Tibial nerve (tissue), 4 donors: ENCODE data around the gene HES3. TPM values are rescaled to one million over a fixed set of nuclear protein-coding genes. Genes with fewer than 3 reads are reported as not detected.

Experiments used
- DNase-seq, 2 donors: peaks; one replicate each; pipeline ENCODE4 v3.0.0-alpha.2; 2019; ENCODE audit warnings: low spot score in 2 of 2
- H3K27ac ChIP-seq, 4 donors: fragments of 200-600 bp; sonication (generic) in 3 of 4; one replicate each; pipeline ENCODE4 v1.5.1; 2017 to 2019; ENCODE audit warnings: mild to moderate bottlenecking in 1 of 4
- H3K27me3 ChIP-seq, 2 donors: fragments of 200-600 bp; sonication (generic) in 1 of 2; one replicate each; pipeline versions ENCODE4 v1.5.1 to v1.6.0; 2017 to 2019
- H3K36me3 ChIP-seq, 3 donors: fragments of 200-600 bp; sonication (generic); one replicate each; pipeline ENCODE4 v1.5.1; 2018 to 2019
- H3K4me1 ChIP-seq, 4 donors: fragments of 200-600 bp; sonication (generic) in 3 of 4; one replicate each; pipeline ENCODE4 v1.5.1; 2017 to 2019
- H3K4me3 ChIP-seq, 4 donors: fragments of 200-600 bp; sonication (generic) in 3 of 4; one replicate each; pipeline ENCODE4 v1.5.1; 2017 to 2019; ENCODE audit warnings: mild to moderate bottlenecking in 1 of 4, moderate library complexity in 1 of 4
- H3K9me3 ChIP-seq, 4 donors: fragments of 200-600 bp; sonication (generic) in 3 of 4; one replicate each; pipeline ENCODE4 v1.5.1; 2017 to 2019
- CTCF ChIP-seq, 5 experiments: fragments of 200-600 bp in 3 of 5; fragments of 450-650 bp in 2 of 5; sonication (generic) in 3 of 5; IDR thresholded peaks; one replicate each; pipeline ENCODE4 v1.5.1; 2016 to 2019; ENCODE audit warnings: antibody characterized with exemption in 5 of 5, mild to moderate bottlenecking in 3 of 5, moderate library complexity in 2 of 5
- EP300 ChIP-seq, 2 donors: sonication (generic); formaldehyde crosslinking; IDR thresholded peaks; one replicate each; pipeline ENCODE4 v1.6.1; 2017; ENCODE audit warnings: antibody characterized with exemption in 2 of 2, mild to moderate bottlenecking in 1 of 2
- POLR2A ChIP-seq, 2 donors: fragments of 450-650 bp; IDR thresholded peaks; one replicate each; pipeline ENCODE4 v1.6.1; 2017; ENCODE audit warnings: antibody characterized with exemption in 2 of 2, mild to moderate bottlenecking in 2 of 2, moderate library complexity in 2 of 2
- WGBS, 2 donors: methylation state at CpG; one replicate each; pipeline ENCODE4 v1.1.5; 2018; 5-methylcytosine and 5-hydroxymethylcytosine counted together
- total RNA-seq, 4 donors: library from RNA; depleted of rRNA; stranded (reverse); fragments of >200 nt; gene quantifications; one replicate each; pipeline ENCODE4 v1.1.0, GENCODE V29; 2016

The HES3 gene
- total RNA-seq, 4 donors from 2014 or later: not detected

- Histone ChIP-seq H3K36me3 (peaks cover 0 to 33% (median 0%) of the 10 kb centered on the region in 3 donors), H3K27me3 (peaks cover 0 to 21% of the 10 kb centered on the region in 2 donors), H3K4me1 (peaks cover 0 to 15% (median 5%) of the 10 kb centered on the region in 4 donors), H3K27ac (no peak overlapping the region), H3K9me3 (no peaks in the 10 kb centered on the region), H3K4me3 (no peak overlapping the region)
- 94 to 95% methylated on average over 9 of the region's 9 CpGs for WGBS, 2 donors
- DNase-seq: no peak
- TF ChIP-seq EP300 (IDR thresholded peaks at IDR 0.05) (no peak), POLR2A (IDR thresholded peaks at IDR 0.05) (no peak), CTCF (IDR thresholded peaks at IDR 0.05) (no peak)
Observed at GRCh38 chr1:6253380-6253779, 9.4 kb downstream of the HES3 start.

GRCh38 chr1:6254691-6255090 is 10.7 kb downstream of the HES3 start:
- Histone ChIP-seq H3K4me1 (peaks cover 0 to 13% (median 5%) of the 10 kb centered on the region in 4 donors), H3K36me3 (peaks cover 0 to 33% (median 0%) of the 10 kb centered on the region in 3 donors), H3K9me3 (no peaks in the 10 kb centered on the region), H3K4me3 (no peak overlapping the region), H3K27ac (no peak overlapping the region), H3K27me3 (peaks cover 0 to 20% of the 10 kb centered on the region in 2 donors)
- no peak for DNase-seq
- no peak for TF ChIP-seq EP300 (IDR thresholded peaks at IDR 0.05)
- TF ChIP-seq CTCF (IDR thresholded peaks at IDR 0.05): no peak
- TF ChIP-seq POLR2A (IDR thresholded peaks at IDR 0.05): no peak
- 89% methylated on average over 16 of the region's 16 CpGs for WGBS, 2 donors

GRCh38 chr1:6256645-6257044 is 12.7 kb downstream of the HES3 start:
- TF ChIP-seq POLR2A (IDR thresholded peaks at IDR 0.05): no peak
- no peak for TF ChIP-seq CTCF (IDR thresholded peaks at IDR 0.05)
- no peak for TF ChIP-seq EP300 (IDR thresholded peaks at IDR 0.05)
- H3K9me3 ChIP-seq: no peaks in the 10 kb centered on the region
- H3K27ac ChIP-seq: no peak overlapping the region
- 78% methylated on average over 13 of the region's 13 CpGs for WGBS, 2 donors
- DNase-seq: no peak
- H3K27me3 ChIP-seq: peaks cover 0 to 22% of the 10 kb centered on the region in 2 donors
- peaks cover 0 to 24% (median 16%) of the 10 kb centered on the region in 4 donors for H3K4me1 ChIP-seq
- H3K36me3 ChIP-seq: peaks cover 0 to 29% (median 0%) of the 10 kb centered on the region in 3 donors
- no peak overlapping the region for H3K4me3 ChIP-seq

- 75 to 89% methylated on average over 4 to 8 of the region's 8 CpGs for WGBS, 2 donors
- Histone ChIP-seq H3K4me3 (no peak overlapping the region), H3K36me3 (peaks cover 0 to 23% (median 0%) of the 10 kb centered on the region in 3 donors), H3K27ac (peak overlapping the region in 1 of 4 donors; percentile 32), H3K27me3 (peaks cover 0 to 24% of the 10 kb centered on the region in 2 donors), H3K9me3 (no peaks in the 10 kb centered on the region), H3K4me1 (peaks cover 0 to 34% (median 19%) of the 10 kb centered on the region in 4 donors)
- TF ChIP-seq EP300 (IDR thresholded peaks at IDR 0.05) (no peak), POLR2A (IDR thresholded peaks at IDR 0.05) (no peak), CTCF (IDR thresholded peaks at IDR 0.05) (no peak)
- DNase-seq: no peak
Observed at GRCh38 chr1:6257541-6258069, 13.6 kb downstream of the HES3 start.

GRCh38 chr1:6258675-6259074 is 14.7 kb downstream of the HES3 start:
- Histone ChIP-seq H3K9me3 (no peaks in the 10 kb centered on the region), H3K27me3 (peaks cover 0 to 24% of the 10 kb centered on the region in 2 donors), H3K27ac (peak overlapping the region in 1 of 4 donors; percentile 94), H3K4me1 (peaks cover 0 to 45% (median 19%) of the 10 kb centered on the region in 4 donors), H3K4me3 (no peak overlapping the region), H3K36me3 (peaks cover 0 to 13% (median 0%) of the 10 kb centered on the region in 3 donors)
- DNase-seq: no peak
- TF ChIP-seq POLR2A (IDR thresholded peaks at IDR 0.05): no peak
- TF ChIP-seq EP300 (IDR thresholded peaks at IDR 0.05): no peak
- no peak for TF ChIP-seq CTCF (IDR thresholded peaks at IDR 0.05)
- 74 to 85% methylated on average over 10 of the region's 10 CpGs for WGBS, 2 donors
